HG03354 (cell line): ENCODE results near the gene NADK2.
"Not testable (repeated sequence)": the region's sequence is repeated elsewhere in the genome, so short reads cannot be mapped to it uniquely, and the experiment has no call there.

Experiments used
- ATAC-seq: cut with Tn5 transposase; IDR thresholded peaks from one replicate; pipeline ENCODE4 v1.9.1; 2021; ENCODE audit warnings: mild to moderate bottlenecking; ENCODE audit not compliant: unreplicated experiment, poor library complexity, severe bottlenecking

The NADK2 gene

GRCh38 chr5:36214436-36214835, 27.3 kb downstream of the NADK2 start:
- ATAC-seq: no peak

DNA sequence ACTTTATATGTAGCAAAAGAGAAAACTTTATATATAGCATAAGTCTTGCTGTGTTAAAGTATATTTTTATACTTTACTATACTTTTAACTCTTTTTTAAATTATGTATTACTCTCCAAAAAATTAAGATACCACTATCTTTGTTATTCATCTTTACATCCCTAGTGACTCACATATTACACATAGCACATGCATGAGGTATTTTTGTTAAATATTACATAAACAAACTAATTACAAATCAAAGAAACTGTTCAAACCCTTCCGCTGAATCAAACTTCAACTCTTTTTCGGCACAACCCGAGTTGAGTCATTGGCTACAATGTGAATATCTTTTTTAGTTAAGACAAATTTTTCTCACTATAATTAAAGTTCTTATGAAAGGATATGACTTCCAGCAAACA, 32.1 kb downstream of the NADK2 start:
- ATAC-seq: no peak

DNA sequence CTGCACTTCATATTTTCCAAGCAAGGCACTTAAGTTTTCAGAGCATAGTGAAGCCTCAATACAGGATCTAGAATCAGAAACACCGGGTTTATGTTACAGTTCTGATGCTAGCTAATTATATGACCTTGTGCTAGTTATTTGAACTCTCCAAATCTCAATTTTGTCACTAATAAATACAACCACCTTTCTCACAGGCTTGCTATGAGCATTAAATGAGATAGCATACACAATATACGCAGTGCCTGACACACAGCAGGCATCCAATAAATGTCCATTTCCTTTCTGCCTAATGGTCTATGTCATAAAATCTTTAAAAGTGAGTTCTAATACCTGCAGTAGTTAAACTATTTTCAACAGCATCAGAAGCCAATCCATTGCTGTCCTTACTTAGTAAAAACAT, 32.9 kb downstream of the NADK2 start:
- no peak for ATAC-seq

DNA sequence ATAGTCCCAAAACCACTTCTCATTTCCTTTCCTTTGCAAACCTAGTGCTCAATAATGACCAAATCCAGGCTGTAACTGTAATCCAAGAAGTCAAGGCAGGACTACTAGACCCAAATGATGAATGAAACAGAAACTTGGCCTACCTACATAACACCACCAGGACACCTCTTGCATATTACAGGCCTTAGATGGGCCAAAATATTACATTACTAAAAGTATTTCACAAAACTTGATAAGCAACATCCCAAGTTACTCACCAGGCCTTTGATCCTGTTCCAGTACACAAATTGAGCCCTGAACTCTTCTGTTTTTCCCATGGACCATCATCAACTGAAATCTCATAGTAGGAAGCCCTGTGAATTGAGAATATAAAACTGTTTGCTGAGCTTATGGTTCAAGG, 34.8 kb downstream of the NADK2 start:
- no peak for ATAC-seq

DNA sequence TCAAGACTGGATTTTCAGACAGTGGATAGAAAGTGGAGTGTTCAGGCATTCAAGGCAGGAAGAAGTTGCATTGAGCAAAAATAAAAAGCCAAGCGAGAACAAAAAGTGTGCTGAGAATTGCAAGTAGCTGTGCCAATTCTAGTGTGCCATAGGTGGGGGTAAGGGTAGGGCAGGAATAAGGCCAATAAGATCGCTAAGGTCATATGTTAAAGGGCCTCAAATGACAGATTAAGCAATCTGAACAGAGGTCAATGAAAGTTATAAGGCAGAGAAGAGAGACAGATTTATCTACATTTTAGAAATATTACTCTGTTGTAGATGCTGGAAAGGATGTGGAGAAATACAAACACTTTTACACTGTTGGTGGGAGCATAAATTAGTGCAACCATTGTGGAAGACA, 36.4 kb downstream of the NADK2 start:
- no peak for ATAC-seq

DNA sequence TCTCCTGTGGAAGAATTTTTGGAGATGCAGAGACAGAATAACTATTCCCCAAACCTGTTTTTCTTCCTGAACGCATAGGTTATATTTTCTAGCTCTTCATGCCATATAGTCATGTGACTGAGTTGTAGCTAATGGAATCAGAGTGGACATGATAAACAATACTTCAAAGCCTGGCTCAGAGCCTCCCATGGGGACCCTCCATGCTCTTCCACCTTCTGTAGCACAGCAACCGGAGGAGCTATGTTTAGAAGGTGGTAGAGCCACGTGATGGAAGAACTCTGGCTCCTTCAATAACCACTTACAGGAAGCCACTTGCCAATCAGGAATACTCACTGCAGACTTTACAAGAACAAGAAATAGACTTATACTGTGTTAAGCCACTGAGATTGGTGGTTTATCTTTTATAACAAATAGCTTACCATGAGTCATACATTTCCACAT, 39.2 kb downstream of the NADK2 start:
- no peak for ATAC-seq

- ATAC-seq: no peak
Measured at GRCh38 chr5:36200513-36200912, 41.2 kb downstream of the NADK2 start.

DNA sequence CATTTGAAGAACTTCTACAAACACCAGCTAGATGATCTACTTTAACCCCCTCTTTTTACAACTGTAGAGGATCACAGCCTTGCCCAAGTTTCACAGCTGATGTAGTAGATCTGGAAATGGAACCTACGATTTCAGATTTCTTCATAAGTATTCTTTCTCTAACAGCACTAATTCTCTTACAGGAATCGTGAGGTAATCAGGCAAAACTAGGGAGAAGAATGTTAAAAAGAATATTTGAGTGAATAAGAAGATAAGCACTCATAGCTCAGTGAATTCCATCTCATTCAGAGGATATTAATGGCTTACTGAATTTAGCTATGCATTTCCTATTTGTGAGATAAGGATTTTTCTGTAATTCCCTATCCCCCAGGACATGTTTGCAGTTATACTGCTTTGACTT, 42.1 kb downstream of the NADK2 start:
- no peak for ATAC-seq

GRCh38 chr5:36198783-36199182, 42.9 kb downstream of the NADK2 start:
- not testable (repeated sequence) for ATAC-seq

- no peak for ATAC-seq
Measured at GRCh38 chr5:36198281-36198680, 43.4 kb downstream of the NADK2 start.

GRCh38 chr5:36193746-36194145, 48.0 kb downstream of the NADK2 start:
- no peak for ATAC-seq

- not testable (repeated sequence) for ATAC-seq
Measured at GRCh38 chr5:36184408-36184807, 57.3 kb downstream of the NADK2 start.

DNA sequence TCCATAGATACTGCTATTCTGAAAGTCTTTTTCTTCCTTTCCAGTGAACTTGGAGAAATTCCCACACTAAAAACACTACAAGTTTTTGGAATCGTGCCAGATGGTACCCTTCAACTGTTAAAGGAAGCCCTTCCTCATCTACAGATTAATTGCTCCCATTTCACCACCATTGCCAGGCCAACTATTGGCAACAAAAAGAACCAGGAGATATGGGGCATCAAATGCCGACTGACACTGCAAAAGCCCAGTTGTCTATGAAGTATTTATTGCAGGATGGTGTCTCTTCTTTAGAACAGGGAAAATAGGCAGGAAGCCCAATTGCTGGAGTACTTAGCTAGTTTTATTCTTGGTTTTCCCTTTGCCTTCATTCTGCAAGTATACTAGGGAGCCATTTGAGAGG, 60.0 kb downstream of the NADK2 start:
- no peak for ATAC-seq

DNA sequence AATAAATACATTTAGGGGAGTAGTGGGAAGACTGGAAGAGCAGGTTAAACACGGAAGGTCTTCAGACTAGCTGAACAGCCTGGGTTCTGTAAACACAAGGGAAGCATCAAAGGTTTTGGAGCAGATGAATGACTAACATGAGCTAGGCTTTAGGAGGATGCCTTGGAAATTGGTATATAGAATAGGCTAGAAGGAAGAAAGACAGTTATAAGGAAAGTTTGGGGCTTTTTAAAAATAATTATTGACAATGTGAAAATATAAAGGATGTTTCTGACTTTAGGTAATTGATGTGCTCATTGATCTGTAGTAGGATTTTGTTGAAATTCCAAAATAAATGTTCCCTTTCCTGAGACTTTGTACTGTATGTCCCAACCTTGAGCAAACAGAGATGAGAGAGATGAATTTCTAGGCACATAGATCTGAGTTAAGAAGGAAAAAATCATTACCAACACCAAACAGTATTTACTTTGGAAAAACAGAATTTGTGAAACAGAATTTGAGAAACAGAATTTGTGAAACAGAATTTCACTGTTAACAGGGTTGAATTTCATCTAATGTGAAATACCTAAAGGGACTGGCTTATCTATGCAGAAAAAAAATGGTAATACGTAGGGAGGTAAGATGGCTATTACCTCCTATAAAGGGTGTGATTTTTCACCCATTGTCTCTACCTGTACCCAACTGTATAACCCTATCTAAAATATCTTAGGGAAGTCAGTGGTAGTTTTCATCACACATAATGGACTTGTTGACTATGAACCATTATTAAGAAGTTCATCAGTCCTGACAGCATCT, 61.0 kb downstream of the NADK2 start:
- no peak for ATAC-seq

- no peak for ATAC-seq
Measured at GRCh38 chr5:36179950-36180349, 61.8 kb downstream of the NADK2 start.

DNA sequence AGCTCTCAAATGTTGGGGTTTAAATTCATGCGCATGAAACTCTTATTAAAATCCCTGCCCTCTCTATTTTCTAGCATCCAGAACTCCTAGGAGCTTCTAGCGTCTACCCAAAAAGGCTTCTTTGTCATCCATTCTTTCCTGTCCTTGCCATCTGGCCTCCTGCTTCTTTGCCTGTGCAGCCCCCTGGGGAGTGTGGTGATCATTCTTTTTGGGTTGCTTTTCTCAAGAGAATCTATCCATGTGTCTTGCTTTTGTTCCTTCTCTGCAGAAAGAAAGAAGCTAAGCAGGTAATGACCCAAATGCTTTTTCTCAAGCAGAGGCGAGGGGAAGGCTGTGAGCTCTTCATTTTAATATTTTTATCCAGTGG, 63.2 kb downstream of the NADK2 start:
- no peak for ATAC-seq

DNA sequence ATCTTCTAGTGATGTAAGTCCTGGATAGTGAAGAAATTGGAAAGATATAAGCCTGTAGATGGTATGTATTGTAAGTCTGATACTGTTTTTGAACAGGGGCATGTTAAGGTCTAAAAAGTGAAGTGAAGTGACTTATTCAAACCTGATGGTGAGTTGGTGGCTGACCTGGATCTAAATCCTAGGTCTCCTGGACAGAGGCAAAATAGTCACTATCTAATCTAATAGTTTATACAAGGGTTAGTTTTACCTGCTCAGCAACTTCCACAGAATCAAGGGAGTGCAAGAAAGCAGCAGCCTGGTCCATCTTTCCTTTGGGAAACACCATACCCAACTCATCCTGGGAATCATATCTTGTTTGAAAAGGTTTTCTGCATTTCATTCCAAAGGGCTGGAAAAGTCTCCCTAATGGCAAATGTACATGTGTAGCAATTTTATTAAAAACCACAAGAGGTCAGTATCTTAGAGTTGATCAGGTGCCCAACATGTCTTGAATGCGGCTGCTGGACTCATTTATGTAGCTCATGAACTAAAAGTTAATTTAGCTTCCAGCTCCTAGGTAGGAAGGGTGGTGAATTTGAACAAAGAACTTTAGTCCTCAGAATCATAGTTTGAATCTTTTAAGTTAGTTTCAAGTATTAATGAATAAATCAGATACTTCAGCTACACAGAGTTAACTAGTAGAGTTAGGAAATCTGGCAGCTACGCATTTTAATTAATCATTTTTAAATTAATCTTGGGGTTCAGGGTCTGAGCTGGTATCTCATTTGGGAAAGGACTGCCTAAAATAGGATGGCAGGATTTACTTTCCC, 63.8 kb downstream of the NADK2 start:
- no peak for ATAC-seq

- ATAC-seq: peak; percentile 99
Measured at GRCh38 chr5:36177154-36177553, 64.6 kb downstream of the NADK2 start.

DNA sequence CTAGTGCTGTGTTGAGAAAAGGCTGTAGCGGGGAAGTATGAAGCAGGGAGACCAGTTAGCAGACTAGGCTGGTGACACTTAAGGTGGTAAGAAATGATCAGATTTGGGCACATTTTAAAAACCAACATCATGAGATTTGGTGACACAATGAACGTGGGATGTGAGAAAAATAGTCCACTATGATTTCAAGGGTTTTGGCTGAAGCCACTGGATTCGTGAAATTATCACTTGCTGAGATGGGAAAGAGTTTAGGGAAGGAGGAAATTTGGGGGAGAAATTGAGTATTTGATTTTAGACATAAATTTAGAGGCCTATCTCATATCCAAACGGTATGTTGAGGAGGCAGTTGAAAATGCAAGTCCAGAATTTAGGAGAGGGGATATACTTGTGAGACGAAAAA, 66.7 kb downstream of the NADK2 start:
- no peak for ATAC-seq

GRCh38 chr5:36174119-36174518, 67.6 kb downstream of the NADK2 start:
- no peak for ATAC-seq

GRCh38 chr5:36173426-36173825, 68.3 kb downstream of the NADK2 start:
- no peak for ATAC-seq
